OCI-LY3 (cell line): ENCODE measurements around the gene NFATC3.

ENCODE experiments used
- H2AFZ ChIP-seq: fragments of 200-600, 300-600 bp; shearing (Covaris generic); 2 replicates; pipeline ENCODE4 v1.6.0; 2014; ENCODE audit warnings: antibody characterized with exemption, low read depth, low read length
- H3K27ac ChIP-seq: fragments of 200-600, 300-600 bp; sonication (generic); 2 replicates; pipeline ENCODE4 v1.5.1; 2014; ENCODE audit warnings: mild to moderate bottlenecking, low read length, moderate library complexity, mixed read lengths
- H3K27me3 ChIP-seq: fragments of 200-600, 300-600 bp; sonication (generic); 2 replicates; pipeline ENCODE4 v1.6.1; 2014; ENCODE audit warnings: low read depth, low read length, mixed read lengths
- H3K36me3 ChIP-seq: fragments of 200-600, 300-600 bp; sonication (generic); replicated peaks from 2 replicates; pipeline ENCODE3; 2014; ENCODE audit warnings: low read depth, low read length, mixed read lengths
- H3K4me1 ChIP-seq: fragments of 300-600, 200-600 bp; sonication (generic); 2 replicates; pipeline ENCODE4 v1.6.1; 2014; ENCODE audit warnings: low read length, mixed read lengths
- H3K4me2 ChIP-seq: fragments of 200-600, 300-600 bp; sonication (generic); 2 replicates; pipeline ENCODE4 v1.6.1; 2014; ENCODE audit warnings: low read length, mixed read lengths
- H3K4me3 ChIP-seq: fragments of 300-600, 200-600 bp; sonication (generic); 2 replicates; pipeline ENCODE4 v1.5.1; 2014; ENCODE audit warnings: antibody characterized with exemption, mild to moderate bottlenecking, low read length, moderate library complexity
- H3K79me2 ChIP-seq: fragments of 300-600, 200-600 bp; shearing (Covaris generic); 2 replicates; pipeline ENCODE4 v1.6.1; 2014; ENCODE audit warnings: mild to moderate bottlenecking, low read length, mixed read lengths
- H3K9ac ChIP-seq: fragments of 300-600, 200-600 bp; shearing (Covaris generic); 2 replicates; pipeline ENCODE4 v1.6.0; 2014; ENCODE audit warnings: mild to moderate bottlenecking, low read length, moderate library complexity
- H3K9me3 ChIP-seq: fragments of 200-600, 300-600 bp; shearing (Covaris generic); 2 replicates; pipeline ENCODE4 v1.6.1; 2014; ENCODE audit warnings: low read length, mixed read lengths; ENCODE audit not compliant: insufficient read depth
- H4K20me1 ChIP-seq: fragments of 200-600, 300-600 bp; sonication (generic); 2 replicates; pipeline ENCODE4 v1.6.1; 2016; ENCODE audit warnings: low read length, mixed read lengths; ENCODE audit not compliant: insufficient read depth
- CTCF ChIP-seq: fragments of 200-600, 300-600 bp; sonication (generic); IDR thresholded peaks from 2 replicates; pipeline ENCODE4 v1.5.1; 2014; ENCODE audit warnings: antibody characterized with exemption, low read length, low read depth
- EZH2phosphoT487 ChIP-seq: fragments of 200-600 bp; shearing (Covaris generic); IDR thresholded peaks from 2 replicates; pipeline ENCODE4 v1.6.1; 2018; ENCODE audit warnings: antibody characterized with exemption, mixed run types, low read depth

The NFATC3 gene

GRCh38 chr16:68065716-68066305, 19.4 kb upstream of the NFATC3 start:
- Histone ChIP-seq H3K9me3 (no peaks in the 10 kb centered on the region), H3K27me3 (no peaks in the 10 kb centered on the region), H3K4me3 (no peak overlapping the region), H2AFZ (no peak overlapping the region), H3K9ac (no peak overlapping the region), H3K79me2 (no peaks in the 10 kb centered on the region), H3K36me3 (peaks cover 11% of the 10 kb centered on the region), H3K27ac (no peak overlapping the region), H4K20me1 (peaks cover 4% of the 10 kb centered on the region; the same call in 1 of the 2 replicates), H3K4me1 (peaks cover 8% of the 10 kb centered on the region), H3K4me2 (no peak overlapping the region)
- TF ChIP-seq EZH2phosphoT487 (no peak), CTCF (no peak)

GRCh38 chr16:68066763-68067162, 18.4 kb upstream of the NFATC3 start:
- no peak overlapping the region for H2AFZ ChIP-seq
- H3K4me2 ChIP-seq, result no peak overlapping the region
- H3K36me3 ChIP-seq, result peaks cover 12% of the 10 kb centered on the region
- peaks cover under 1% of the 10 kb centered on the region for H3K4me1 ChIP-seq
- H4K20me1 ChIP-seq, result peaks cover under 1% of the 10 kb centered on the region; the same call in 1 of the 2 replicates
- H3K27me3 ChIP-seq, result no peaks in the 10 kb centered on the region
- H3K9me3 ChIP-seq, result no peaks in the 10 kb centered on the region
- no peaks in the 10 kb centered on the region for H3K79me2 ChIP-seq
- H3K9ac ChIP-seq, result no peak overlapping the region
- TF ChIP-seq CTCF, result no peak
- no peak for TF ChIP-seq EZH2phosphoT487
- H3K27ac ChIP-seq, result no peak overlapping the region
- no peak overlapping the region for H3K4me3 ChIP-seq

GRCh38 chr16:68068926-68069325, 16.2 kb upstream of the NFATC3 start:
- Histone ChIP-seq H3K9me3 (no peaks in the 10 kb centered on the region), H3K4me1 (peaks cover under 1% of the 10 kb centered on the region), H3K27ac (no peak overlapping the region), H3K4me2 (no peak overlapping the region), H3K27me3 (no peaks in the 10 kb centered on the region), H3K79me2 (no peaks in the 10 kb centered on the region), H2AFZ (no peak overlapping the region), H3K4me3 (no peak overlapping the region), H3K36me3 (peaks cover 17% of the 10 kb centered on the region), H3K9ac (no peak overlapping the region), H4K20me1 (no peaks in the 10 kb centered on the region)
- TF ChIP-seq EZH2phosphoT487 (no peak), CTCF (no peak)

- no peak overlapping the region for H3K27ac ChIP-seq
- H4K20me1 ChIP-seq, result no peaks in the 10 kb centered on the region
- no peak for TF ChIP-seq EZH2phosphoT487
- no peak for TF ChIP-seq CTCF
- no peaks in the 10 kb centered on the region for H3K79me2 ChIP-seq
- no peaks in the 10 kb centered on the region for H3K9me3 ChIP-seq
- H3K36me3 ChIP-seq, result peaks cover 24% of the 10 kb centered on the region
- H2AFZ ChIP-seq, result no peak overlapping the region
- no peaks in the 10 kb centered on the region for H3K27me3 ChIP-seq
- H3K9ac ChIP-seq, result no peak overlapping the region
- H3K4me1 ChIP-seq, result peaks cover 8% of the 10 kb centered on the region
- H3K4me2 ChIP-seq, result no peak overlapping the region
- H3K4me3 ChIP-seq, result no peak overlapping the region
Observed at GRCh38 chr16:68069511-68070248, 15.5 kb upstream of the NFATC3 start.
